GM18870 (cell line): Measurements from ENCODE around the gene PANK4.

ENCODE experiments used
- ATAC-seq: cut with Tn5 transposase; IDR thresholded peaks from one replicate; pipeline ENCODE4 v1.9.1; 2021; ENCODE audit warnings: moderate library complexity; ENCODE audit not compliant: unreplicated experiment

PANK4 gene

DNA sequence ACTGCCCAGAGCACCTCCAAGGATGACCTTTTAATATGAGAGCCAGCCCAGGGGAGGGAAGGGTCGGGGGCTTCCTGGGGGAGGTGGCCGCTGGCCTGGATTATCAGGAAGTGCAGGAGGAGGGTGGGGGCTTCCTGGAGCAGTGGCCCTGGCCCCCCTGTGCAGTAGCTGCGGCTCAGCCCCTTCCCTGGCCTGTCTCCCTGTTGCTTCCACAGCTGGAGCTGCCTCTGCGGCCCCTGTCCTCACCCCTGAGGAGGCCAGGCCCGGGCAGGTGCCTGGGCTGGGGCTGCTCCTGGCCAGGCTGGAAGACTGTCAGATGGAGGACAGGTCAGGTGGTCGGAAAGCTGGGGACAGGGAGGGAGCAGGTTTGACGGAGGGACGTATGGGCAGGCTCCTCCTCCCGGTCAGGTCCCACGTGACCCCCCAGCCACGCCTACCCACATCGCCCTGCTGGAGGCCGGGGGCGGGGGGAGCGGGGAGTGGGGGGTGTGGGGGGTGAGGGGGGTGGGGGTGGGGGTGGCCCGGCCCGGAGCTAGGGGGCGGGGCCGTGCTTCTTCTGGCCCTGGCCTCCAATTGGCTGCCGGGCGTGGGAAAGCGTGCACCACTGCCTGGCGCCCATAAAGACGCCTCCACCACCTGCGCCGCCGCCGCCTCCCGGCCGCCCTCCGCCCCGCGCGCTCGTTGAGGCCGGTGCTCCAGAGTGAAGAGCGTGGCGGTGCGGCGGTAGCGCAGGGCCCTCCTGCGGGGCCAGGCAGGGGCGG, 19.5 kb upstream of the PANK4 start:
- peak; percentile 13 for ATAC-seq

DNA sequence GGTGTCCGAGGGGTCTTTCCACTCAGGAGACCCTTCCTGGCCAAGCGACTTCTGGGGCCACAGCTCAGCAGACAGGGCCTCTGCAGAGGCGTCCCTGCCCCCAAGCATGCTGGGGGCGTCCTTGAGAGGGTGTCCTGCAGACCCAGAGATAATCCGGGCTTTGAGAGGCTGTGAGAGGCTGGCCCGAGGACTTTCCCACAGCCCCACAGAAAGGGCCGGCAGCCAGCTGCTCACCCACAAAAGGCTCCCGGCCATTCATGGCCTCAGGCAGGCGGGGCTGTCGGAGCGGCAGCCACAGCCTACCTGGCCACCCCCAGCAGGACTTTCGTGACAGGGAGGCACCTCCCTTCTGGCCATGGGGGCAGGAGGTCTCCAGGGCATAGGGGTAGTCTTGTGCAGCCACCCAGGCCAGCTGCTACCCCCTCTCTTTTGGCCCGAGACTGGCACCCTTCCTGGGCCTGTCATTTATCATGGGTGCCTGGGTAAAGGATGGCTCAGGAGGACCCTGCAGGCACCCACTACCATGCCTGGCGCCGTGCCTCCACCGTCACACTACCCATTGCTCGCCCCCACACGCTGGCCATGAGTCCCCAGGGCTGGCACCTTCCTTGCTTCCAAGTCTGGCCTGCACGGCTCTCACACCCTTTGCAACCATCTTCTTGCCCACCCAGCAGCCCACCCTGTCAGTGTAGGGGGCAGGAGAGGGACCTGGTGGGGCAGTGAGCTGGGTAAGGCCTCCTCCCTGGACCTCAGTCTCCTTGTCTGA, 18.7 kb upstream of the PANK4 start:
- no peak for ATAC-seq

DNA sequence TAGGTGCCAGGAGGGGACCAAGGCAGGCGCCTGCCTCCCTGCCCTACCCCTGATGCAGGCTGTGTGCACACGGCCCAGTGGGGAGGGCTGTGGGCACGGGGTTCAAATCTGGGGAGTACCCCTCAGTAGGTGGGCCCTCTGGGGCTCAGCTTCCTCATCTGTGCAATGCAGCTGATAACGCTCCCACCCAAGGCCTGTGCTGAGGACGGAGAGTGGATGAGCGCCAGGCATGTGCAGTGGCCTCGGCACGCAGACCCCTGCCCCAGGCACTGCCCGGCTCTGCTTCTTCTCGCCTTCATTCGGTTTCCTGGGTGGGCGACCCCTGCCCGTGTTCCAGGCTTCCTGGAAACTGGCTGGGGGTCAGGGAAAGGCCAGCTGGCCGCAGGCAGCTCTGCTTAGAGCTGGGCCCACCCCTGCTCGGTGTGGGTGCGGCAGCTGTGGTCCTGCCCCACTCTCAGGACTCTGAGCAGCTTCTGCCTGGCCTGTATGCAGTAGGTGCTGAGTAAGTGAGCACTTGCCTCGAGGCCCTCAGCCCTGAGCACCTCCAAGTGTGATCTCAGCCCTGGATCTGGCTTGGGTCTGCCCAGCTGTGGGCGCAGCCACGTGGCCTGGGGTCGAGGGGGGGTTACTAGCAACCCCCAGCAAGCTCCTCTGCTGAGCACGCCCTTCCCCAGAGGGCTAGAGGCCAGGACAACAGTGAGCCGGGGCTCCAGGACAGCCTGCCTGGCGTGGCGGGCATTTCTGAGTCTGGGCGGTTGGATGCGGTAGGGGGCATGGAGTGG, 17.9 kb upstream of the PANK4 start:
- ATAC-seq: no peak

DNA sequence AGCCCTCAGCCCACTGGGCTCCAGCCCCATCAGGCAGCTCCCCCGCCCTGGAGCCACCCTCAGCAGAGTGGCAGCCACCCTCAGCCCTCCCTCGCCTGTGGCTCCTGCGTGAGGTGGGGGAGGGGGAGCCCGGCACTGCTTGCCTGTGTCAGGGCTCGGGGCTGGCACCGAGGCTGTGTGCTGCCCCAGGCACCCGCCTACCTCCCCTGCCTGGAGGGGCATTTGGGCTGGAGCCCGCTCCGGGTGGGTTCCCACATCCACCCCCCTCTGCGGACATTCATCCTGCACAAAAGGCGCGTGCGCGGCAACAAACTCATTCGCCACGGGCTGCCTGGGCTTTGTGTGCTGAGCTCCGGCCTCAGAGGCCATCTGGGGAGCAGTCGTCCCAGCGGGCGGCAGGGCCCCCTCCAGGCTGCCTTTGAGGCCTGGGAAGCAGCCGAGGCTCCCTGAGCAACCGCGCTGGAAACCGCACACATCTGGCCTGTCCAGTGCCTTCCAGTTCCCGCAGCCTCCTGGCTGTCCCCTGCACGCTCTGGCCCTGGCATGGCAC, 17.2 kb upstream of the PANK4 start:
- no peak for ATAC-seq

DNA sequence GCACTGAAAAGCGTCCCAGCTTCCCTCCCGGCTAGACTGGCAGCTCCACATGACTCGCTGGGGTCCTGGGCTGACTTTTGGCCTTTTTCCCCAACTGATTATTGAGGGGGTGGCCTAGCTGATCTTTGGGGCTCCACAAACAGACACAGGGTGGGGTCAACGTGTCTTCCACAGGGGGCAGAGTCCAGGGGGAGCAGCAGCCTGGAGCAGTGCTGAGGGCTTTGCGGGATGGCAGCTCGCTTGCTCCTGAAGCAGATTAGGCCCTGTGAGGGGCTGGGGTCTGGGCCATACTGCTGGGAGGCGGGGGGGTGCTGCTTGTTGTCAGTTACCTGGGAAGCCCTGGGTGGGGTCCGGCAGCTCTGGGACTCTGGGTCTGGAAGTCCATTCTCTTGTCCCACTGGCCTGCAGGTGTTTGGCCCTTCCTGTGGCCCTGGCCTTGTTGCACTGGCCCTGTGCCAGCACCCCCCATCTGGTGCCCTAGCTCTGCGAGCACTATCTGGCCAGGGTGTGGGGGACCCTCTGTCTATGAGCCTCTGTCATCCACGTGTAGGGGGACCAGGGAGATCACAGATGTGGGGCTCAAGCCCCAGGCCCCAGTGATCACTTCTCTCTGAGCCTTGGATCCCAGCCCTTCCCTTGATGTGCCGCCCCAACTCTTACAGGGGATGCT, 16.0 kb upstream of the PANK4 start:
- no peak for ATAC-seq

DNA sequence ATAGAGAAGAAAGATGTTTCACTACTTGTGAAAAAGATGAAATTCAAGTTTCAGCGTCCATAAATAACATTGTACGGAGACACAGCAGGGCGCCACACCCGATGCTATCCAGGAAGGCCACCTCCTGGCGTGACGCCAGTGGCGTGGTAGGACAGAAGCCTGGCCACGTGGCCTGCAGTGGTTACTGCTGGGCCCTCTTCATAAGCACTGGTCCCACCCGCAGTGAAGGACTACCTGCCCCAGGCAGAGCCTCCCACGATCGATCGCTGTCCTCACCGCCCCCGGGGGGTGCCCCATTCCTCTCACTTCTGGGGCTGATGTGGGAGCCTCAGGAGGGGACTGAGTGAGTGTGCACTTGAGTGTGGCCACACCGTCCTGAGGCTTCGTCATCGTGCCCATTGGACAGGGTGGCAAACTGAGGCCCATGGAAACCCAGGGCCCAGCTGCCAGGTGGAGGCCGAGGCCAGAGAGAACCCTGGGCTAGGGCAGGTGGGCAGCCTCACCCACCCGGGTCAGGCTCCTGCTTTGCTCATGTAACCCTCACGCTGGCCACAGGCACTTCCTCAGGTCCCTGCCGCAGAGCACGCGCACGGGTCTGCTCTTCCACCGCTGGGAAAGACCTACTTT, 15.3 kb upstream of the PANK4 start:
- ATAC-seq: no peak

DNA sequence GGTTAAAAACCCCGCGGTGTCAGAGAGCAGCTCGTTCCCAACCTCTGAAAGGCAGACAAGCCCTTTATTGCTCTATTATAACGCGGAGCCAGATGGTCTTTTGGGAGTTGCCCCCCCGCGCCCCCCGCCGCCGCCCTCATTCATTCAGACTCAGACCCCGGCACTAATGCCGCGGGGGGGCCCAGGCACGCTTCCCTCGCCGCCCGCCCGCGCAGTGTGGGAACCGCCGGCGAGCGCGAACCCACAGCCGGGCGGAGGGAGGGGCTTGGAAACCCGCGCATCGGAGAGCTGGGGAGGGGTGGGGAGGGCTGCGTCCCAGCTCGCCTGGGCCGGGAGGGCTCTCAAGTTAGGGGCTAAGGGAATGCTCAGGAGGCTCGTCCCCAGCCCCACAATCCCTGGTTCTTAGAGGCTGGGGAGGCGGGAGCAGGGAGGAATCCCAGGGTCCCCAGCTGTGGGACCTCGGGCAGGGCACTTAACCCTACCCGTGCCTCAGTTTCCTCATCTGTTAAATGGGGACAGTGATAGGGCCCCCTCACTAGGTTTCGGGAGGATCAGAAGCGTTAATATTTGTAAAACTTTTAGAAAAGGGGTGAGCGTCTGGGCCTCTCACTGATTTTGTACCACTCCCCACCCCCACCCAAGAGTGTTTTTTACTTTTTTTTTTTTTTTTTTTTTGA, 14.6 kb upstream of the PANK4 start:
- no peak for ATAC-seq

DNA sequence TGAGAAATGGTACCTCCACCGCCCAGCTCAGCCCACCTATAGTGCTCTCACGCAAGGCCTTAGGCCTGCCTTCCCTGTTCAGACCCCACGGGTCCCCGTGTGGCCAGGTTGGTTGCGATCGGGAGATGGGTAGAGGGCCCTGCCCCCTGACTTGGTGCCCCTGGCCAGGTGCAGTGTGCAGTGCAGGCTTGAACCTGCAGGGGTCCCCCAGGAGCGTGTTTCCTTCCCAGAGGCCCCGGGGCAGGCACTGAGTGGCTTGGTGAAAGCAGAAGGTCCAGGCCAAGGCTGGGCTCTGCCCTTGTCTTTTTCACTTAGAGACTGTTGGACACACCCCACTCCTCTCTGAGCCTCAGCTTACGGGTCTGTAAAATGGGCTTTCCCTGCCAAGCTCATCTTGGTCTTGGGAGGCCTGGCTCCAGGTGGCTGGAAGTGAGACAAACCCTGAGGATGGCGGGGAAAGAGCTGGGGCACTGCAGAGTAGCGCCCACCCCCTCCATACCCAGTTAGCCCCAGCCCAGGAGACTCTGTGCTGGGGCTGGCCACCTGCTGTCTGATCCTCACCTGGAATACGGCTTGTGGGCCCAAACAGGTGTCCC, 13.0 kb upstream of the PANK4 start:
- ATAC-seq: no peak

DNA sequence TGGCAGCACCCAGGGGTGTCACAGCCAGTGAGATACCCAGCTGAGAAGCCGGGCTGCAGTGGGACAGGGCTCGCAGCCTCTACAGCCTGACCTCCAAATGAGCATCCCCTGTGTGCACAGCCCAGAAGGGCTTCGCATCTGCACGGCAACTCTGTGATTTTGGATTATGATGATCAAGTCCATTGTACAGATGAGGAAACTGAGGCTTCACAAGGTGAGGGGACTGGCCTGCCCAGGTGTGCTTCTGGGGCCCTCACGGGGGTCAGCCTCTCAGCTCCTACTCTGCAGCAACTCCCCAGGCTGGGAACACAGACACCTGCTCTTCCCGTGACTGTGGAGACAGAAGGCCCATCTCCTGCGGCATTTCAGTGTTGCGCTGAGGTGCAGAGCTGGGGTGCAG, 12.5 kb upstream of the PANK4 start:
- no peak for ATAC-seq

DNA sequence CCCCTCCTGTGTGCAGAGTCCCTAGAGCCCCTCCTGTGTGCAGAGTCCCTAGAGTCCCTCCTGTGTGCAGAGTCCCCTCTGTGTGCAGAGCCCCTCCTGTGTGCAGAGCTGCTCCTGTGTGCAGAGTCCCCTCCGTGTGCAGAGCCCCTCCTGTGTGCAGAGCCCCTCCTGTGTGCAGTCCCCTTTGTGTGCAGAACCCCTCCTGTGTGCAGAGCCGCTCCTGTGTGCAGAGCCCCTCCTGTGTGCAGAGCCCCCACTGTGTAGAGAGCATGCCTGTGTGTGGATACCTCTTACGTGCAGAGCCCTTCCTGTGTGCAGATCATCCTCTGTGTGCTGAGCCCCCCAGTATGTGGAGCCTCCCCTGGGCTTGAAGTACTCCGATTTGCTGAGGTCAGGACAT, 12.0 kb upstream of the PANK4 start:
- no peak for ATAC-seq

DNA sequence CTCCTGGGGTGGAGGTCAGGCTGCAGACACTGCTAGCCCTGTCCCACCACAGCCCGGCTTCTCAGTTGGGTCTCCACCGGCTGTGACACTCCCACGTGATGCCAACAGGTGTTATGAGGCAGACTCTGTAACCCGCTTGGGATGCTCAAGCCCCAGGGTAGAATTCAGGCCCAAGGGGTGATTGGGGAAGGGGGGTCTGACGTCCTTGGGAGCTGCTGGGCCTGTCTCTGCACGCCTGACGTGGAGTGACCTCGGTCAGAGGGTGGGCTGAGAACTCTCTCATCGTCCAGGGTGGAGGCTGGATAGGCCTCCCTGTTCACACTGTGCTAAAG, 11.4 kb upstream of the PANK4 start:
- ATAC-seq: no peak

DNA sequence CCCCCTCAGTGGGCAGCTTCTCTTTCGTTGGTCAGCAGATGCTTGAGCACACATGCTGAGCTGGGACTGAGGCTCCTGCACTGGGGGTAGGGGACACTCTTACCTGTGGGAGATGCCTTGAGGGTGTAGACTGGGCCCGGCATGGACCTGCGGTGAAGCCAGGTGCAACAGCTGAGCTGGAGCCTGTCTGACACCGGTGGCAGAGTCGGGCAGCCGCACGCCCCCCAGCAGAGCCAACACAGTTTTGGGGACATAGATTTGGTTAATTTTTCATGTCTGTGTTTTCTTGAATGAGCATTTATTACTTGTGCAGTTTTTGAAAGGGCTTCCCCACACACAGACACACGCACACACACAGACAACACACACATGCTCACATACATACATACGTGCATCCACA, 9.6 kb upstream of the PANK4 start:
- ATAC-seq: no peak

DNA sequence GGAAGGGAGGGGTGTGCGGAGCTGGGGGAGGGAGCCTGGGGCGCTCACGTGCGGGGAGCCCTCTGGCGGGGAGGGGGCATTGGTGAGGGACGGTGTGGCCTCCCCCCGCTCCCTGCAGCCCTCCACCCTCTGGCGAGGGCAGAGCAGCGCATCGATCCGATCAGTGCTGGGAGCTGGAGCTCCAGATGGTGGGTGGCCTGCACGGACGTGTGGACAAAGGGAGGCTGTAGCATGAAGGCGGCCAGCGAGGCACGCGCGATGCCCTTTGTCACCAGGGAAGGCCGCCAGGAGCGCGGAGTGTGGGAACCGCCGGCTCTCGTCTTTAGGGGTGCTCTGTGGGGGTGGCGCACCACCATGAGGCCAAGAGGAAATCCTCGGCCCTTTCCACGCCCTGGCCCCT, 9.1 kb upstream of the PANK4 start:
- no peak for ATAC-seq

DNA sequence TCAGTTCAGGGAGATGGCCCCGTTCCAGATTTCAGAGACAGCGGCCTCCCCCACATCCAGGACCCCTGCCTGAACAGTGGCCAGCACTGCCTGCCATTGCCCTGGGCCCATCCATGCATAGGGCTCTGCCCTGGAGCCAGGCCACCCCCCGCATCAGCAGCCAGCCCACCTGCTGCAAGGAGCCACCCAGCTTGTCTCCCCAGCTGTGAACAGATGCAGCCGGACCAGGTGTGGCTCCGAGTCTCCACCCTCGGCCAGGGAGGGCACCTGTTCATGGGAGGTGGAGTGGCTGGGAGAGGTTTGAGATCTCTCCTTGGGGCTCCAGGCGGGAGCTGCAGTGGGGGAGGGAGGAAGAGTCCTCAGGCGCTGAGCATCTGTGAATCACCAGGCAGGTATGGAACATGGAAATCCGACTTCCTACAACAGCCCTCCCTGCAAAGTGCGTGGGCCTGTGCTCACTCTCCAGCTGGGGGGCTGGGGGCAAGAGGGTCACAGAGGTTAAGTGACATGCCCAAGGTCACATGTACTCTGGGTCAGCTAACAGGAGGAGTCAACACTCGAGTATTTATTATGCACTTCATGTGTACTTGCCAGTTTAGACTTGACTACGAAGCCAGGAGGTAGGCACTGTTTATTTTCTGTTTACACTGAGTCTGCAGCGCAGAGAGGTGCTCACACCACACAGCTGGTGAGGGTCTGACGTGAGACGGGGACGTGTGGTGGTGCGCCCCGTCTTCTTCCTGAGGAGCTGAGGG, 8.5 kb upstream of the PANK4 start:
- no peak for ATAC-seq

DNA sequence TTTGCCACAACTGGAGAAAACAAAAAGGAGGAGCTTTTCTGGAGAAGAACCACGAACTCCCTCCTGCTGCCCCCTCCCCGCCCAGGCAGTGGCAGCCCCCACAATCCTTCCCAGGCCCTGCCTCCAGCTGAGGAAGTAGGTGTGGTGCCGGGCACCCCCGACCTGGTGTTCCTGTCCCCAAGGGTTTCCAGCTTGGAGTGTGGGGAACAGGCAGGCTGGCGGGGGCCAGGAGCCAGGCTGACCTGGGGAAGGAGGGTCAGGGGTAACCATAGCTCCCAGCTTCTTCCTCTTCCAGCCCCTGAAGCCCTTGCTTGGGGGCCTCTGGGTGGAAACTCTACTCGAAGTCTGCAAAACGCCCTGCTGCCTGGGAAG, 7.9 kb upstream of the PANK4 start:
- no peak for ATAC-seq

DNA sequence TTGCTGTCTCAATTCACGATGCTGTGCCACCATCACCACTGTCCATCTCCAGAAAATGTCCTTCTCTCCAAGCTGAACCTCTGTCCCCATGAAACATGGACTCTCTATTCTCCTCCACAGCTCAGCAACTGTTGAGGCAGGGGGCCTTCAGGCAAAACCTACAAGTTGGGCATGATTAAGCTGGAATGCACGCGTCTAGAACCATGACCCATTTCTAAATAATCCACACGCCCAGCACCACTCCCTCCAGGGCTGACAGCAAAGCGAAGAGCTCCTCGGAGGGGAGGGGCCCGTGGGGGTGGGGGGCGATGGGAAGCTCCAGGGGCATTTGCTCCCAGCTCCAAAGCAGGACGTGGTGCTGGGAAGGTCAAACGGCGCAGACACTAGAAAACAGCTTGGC, 7.0 kb upstream of the PANK4 start:
- ATAC-seq: no peak

DNA sequence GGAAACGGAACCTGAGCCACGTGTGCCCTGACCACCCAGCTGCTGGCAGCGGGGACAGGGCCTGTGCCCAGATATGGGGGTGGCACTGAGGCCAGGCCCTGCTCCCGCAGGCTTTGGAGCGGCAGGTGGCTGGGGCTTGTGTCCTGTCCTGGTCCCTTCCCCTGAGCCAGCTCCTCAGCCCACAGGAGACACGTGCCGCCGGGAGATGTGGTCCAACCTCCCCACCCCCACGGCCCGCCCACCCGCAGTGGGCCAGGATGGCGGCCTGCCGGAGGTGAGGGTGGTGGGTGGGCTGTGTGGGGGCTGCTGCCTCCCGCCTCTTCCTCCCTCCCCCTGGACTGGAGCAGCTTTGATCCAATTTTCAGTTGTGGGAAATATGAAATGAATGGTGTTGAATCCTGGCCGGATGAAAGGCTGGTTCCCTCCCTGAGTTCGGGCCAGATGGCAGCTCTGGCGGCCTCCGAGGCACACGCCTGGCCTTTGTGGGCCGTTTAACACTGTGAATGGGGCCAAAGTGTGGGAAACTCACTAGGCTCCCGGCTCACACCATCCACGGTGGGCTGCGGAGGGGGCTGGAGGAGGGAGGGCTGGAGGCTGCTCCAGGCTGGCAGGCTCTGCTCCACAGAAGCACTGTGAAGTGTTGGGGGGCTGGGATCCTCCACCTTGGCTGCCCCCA, 6.2 kb upstream of the PANK4 start:
- ATAC-seq: no peak

DNA sequence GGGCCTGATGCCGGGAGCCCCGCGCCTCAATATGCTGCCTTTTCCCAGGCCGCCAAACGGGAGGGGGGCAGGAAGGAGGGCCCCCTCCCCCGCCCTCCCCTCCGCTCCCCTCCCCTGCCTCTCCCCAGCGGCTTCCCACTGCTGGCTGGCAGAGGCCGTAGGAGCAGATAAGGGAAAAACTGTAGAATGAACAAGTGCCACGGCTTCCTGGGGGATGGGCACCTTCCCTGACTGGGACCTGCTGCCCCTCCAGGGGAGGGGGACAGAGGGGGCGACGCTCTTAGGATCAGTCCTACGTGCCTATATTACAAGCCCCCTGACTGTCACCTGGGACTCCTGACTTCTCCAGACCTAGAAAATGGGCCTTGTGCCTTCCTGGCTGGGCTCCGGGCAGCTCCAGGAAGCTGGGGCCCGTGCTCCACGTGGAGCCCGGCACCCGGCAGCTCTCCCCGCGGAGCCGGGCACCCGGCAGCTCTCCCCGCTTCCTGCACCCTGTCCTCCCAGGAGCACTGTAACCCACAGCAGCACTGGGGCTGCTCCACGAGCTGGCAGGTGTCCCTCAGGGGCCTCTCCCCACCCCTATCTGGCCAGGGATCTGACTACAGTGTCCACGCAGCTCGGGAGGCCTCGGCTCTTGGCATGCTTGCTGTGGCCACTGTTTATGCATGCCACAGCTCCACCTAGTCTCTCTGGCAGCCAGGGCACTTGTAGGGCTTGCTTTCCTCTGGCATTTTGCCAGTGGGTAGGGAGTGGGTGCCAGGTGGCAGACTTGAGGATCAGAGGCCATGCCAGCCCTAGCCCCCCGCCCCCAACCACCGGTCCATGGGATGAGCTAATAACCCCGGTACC, 4.3 kb upstream of the PANK4 start:
- no peak for ATAC-seq
